ENCODE results near the gene DMAC2L.

DMAC2L gene

GRCh38 chr14:50319721-50320120, 7.6 kb downstream of the DMAC2L start:
- Histone ChIP-seq H3K4me2 (ENCODE audit: low read depth, low read length, poor library complexity, severe bottlenecking) (no peak overlapping the region), H3K4me3 (ENCODE audit: insufficient read depth, low read length, poor library complexity, severe bottlenecking) (no peak overlapping the region), H2AFZ (ENCODE audit: low read depth, low read length, severe bottlenecking) (no peak overlapping the region), H3F3A (ENCODE audit: insufficient read depth) (peaks cover 9% of the 10 kb centered on the region), H4K20me1 (ENCODE audit: low read depth, low read length) (no peaks in the 10 kb centered on the region), H3K27me3 (ENCODE audit: low read length) (no peaks in the 10 kb centered on the region), H3K36me3 (ENCODE audit: low read length) (0 out of 2 replicates have a peak, but pooled peaks cover 4% of the 10 kb centered on the region), H3K9me3 (ENCODE audit: insufficient read depth, low read length) (no peaks in the 10 kb centered on the region), H3K79me2 (ENCODE audit: insufficient read depth, low read length) (peaks cover 39% of the 10 kb centered on the region), H3K9ac (ENCODE audit: low read length) (no peak overlapping the region), H3K9me2 (replicated peaks; ENCODE audit: insufficient read depth, low read length) (no peaks in the 10 kb centered on the region), H3K27ac (ENCODE audit: low read depth, low read length) (no peak overlapping the region)
- TF ChIP-seq CTCF (IDR thresholded peaks at IDR 0.05; ENCODE audit: insufficient read depth, low read length, poor library complexity, severe bottlenecking) (no peak), EZH2phosphoT487 (conservative IDR thresholded peaks at IDR 0.05; ENCODE audit: low read length) (no peak)

- TF ChIP-seq EZH2phosphoT487 (conservative IDR thresholded peaks at IDR 0.05; ENCODE audit: low read length), result no peak
- TF ChIP-seq CTCF (IDR thresholded peaks at IDR 0.05; ENCODE audit: insufficient read depth, low read length, poor library complexity, severe bottlenecking), result no peak
- H2AFZ ChIP-seq (ENCODE audit: low read depth, low read length, severe bottlenecking), result no peak overlapping the region
- peak overlapping the region; percentile 50 for H3K9ac ChIP-seq (ENCODE audit: low read length)
- H3K36me3 ChIP-seq (ENCODE audit: low read length), result peaks cover 6% of the 10 kb centered on the region; the same call in 1 of the 2 replicates
- H3K9me2 ChIP-seq (replicated peaks; ENCODE audit: insufficient read depth, low read length), result no peaks in the 10 kb centered on the region
- peaks cover 9% of the 10 kb centered on the region for H3F3A ChIP-seq (ENCODE audit: insufficient read depth)
- H3K79me2 ChIP-seq (ENCODE audit: insufficient read depth, low read length), result peaks cover 39% of the 10 kb centered on the region
- H3K9me3 ChIP-seq (ENCODE audit: insufficient read depth, low read length), result no peaks in the 10 kb centered on the region
- H3K4me2 ChIP-seq (ENCODE audit: low read depth, low read length, poor library complexity, severe bottlenecking), result peak overlapping the region; percentile 72
- H3K27ac ChIP-seq (ENCODE audit: low read depth, low read length), result no peak overlapping the region
- H3K27me3 ChIP-seq (ENCODE audit: low read length), result no peaks in the 10 kb centered on the region
- H4K20me1 ChIP-seq (ENCODE audit: low read depth, low read length), result no peaks in the 10 kb centered on the region
- H3K4me3 ChIP-seq (ENCODE audit: insufficient read depth, low read length, poor library complexity, severe bottlenecking), result no peak overlapping the region
Observed at GRCh38 chr14:50320283-50320682, 8.2 kb downstream of the DMAC2L start.

GRCh38 chr14:50321009-50321660, 9.0 kb downstream of the DMAC2L start:
- Histone ChIP-seq H3F3A (ENCODE audit: insufficient read depth) (peaks cover 9% of the 10 kb centered on the region), H2AFZ (ENCODE audit: low read depth, low read length, severe bottlenecking) (peak overlapping the region; percentile 78), H3K4me2 (ENCODE audit: low read depth, low read length, poor library complexity, severe bottlenecking) (peak overlapping the region; percentile 72), H3K27ac (ENCODE audit: low read depth, low read length) (peak overlapping the region; percentile 45), H3K36me3 (ENCODE audit: low read length) (peaks cover 10% of the 10 kb centered on the region; the same call in 1 of the 2 replicates), H3K27me3 (ENCODE audit: low read length) (no peaks in the 10 kb centered on the region), H3K9ac (ENCODE audit: low read length) (peak overlapping the region; percentile 50), H3K79me2 (ENCODE audit: insufficient read depth, low read length) (peaks cover 39% of the 10 kb centered on the region), H4K20me1 (ENCODE audit: low read depth, low read length) (no peaks in the 10 kb centered on the region), H3K9me3 (ENCODE audit: insufficient read depth, low read length) (no peaks in the 10 kb centered on the region), H3K4me3 (ENCODE audit: insufficient read depth, low read length, poor library complexity, severe bottlenecking) (peak overlapping the region; percentile 34), H3K9me2 (replicated peaks; ENCODE audit: insufficient read depth, low read length) (no peaks in the 10 kb centered on the region)
- TF ChIP-seq EZH2phosphoT487 (conservative IDR thresholded peaks at IDR 0.05; ENCODE audit: low read length), result no peak
- TF ChIP-seq CTCF (IDR thresholded peaks at IDR 0.05; ENCODE audit: insufficient read depth, low read length, poor library complexity, severe bottlenecking), result peak; percentile 98
